A549 treated with dexamethasone at 1 μM for 4 hours (cell line): ENCODE results near the gene MLX. TPM values are rescaled to one million over a fixed set of nuclear protein-coding genes. Genes with fewer than 3 reads are reported as not detected.

Source experiments
- total RNA-seq: library from RNA; stranded (reverse); fragments of 200-300 nt; extraction: Qiagen RNA extraction; gene quantifications from 5 replicates; pipeline ENCODE4 v1.2.3, GENCODE V29; 2022

The MLX gene
- total RNA-seq: 53.8 to 68.7 TPM (median 66.2 TPM) in 5 replicates

GRCh38 chr17:42566883-42567573 lies at the start of gene MLX:
Gene MLX, plus strand, starts transcription at chr17:42567100. Its CDS starts 25 bp downstream, at chr17:42567125.

GRCh38 chr17:42536048-42536371 lies 30.9 kb upstream of the MLX start, which contains the start of gene NAGLU:
Gene NAGLU, plus strand, starts transcription at chr17:42536241. Its CDS starts 32 bp downstream, at chr17:42536273.

GRCh38 chr17:42552736-42553135 lies 14.2 kb upstream of the MLX start, which contains the start of gene HSD17B1:
Gene HSD17B1, plus strand, starts transcription at chr17:42552923. Its CDS starts 11 bp downstream, at chr17:42552934.

GRCh38 chr17:42561897-42562387 lies 5.0 kb upstream of the MLX start, which contains the start of gene COASY:
Gene COASY, plus strand, starts transcription at chr17:42562148. Its CDS starts 475 bp downstream, at chr17:42562623.

GRCh38 chr17:42577532-42578281 lies 10.8 kb downstream of the MLX start, which contains the start of gene PSMC3IP:
Gene PSMC3IP, minus strand, starts transcription at chr17:42577729. Its CDS starts 43 bp downstream, at chr17:42577686.

GRCh38 chr17:42609182-42609813 lies 42.4 kb downstream of the MLX start, which contains the start of the genes RETREG3 and TUBG1:
Gene RETREG3, minus strand, starts transcription at chr17:42609374. Its CDS starts 50 bp downstream, at chr17:42609324.
Gene TUBG1, plus strand, starts transcription at chr17:42609683. Its CDS starts 55 bp downstream, at chr17:42609738.

Other genes with a start within 250 kb of the MLX start
- 59.7 to 88.6 TPM (median 82.5 TPM) in 5 replicates for gene STAT3, start 178.7 kb upstream of the MLX start, total RNA-seq
- gene CAVIN1, start 143.8 kb upstream of the MLX start, total RNA-seq: 352 to 454 TPM (median 429 TPM) in 5 replicates
- gene ATP6V0A1, start 108.2 kb upstream of the MLX start, total RNA-seq: 25.9 to 42.7 TPM (median 40.2 TPM) in 5 replicates
- 28.7 to 43.2 TPM (median 37.9 TPM) in 5 replicates for gene NAGLU, start 30.9 kb upstream of the MLX start, total RNA-seq
- 0.89 to 1.5 TPM (median 1.2 TPM) in 5 replicates for gene HSD17B1, start 14.2 kb upstream of the MLX start, total RNA-seq
- 96.2 to 121 TPM (median 112 TPM) in 5 replicates for gene COASY, start 5.0 kb upstream of the MLX start, total RNA-seq
- 29.1 to 33.7 TPM (median 32.2 TPM) in 5 replicates for gene PSMC3IP, start 10.6 kb downstream of the MLX start, total RNA-seq
- 24.9 to 32.1 TPM (median 30.6 TPM) in 5 replicates for gene RETREG3, start 42.3 kb downstream of the MLX start, total RNA-seq
- gene TUBG1, start 42.6 kb downstream of the MLX start, total RNA-seq: 128 to 160 TPM (median 146 TPM) in 5 replicates
- 14.0 to 23.3 TPM (median 20.5 TPM) in 5 replicates for gene TUBG2, start 92.2 kb downstream of the MLX start, total RNA-seq
- gene PLEKHH3, start 109.9 kb downstream of the MLX start, total RNA-seq: 11.5 to 15.9 TPM (median 14.6 TPM) in 5 replicates
- 0.21 to 0.42 TPM (median 0.34 TPM) in 5 replicates for gene CCR10, start 114.7 kb downstream of the MLX start, total RNA-seq
- 3.8 to 6.0 TPM (median 5.8 TPM) in 5 replicates for gene CNTNAP1, start 115.4 kb downstream of the MLX start, total RNA-seq
- 9.4 to 12.3 TPM (median 10.0 TPM) in 5 replicates for gene EZH1, start 177.9 kb downstream of the MLX start, total RNA-seq
- gene RAMP2, start 194.1 kb downstream of the MLX start, total RNA-seq: 0.67 to 1.5 TPM (median 0.77 TPM) in 5 replicates
- 112 to 135 TPM (median 113 TPM) in 5 replicates for gene VPS25, start 206.3 kb downstream of the MLX start, total RNA-seq
- gene WNK4, start 213.5 kb downstream of the MLX start, total RNA-seq: 0.50 to 1.7 TPM (median 1.1 TPM) in 5 replicates
- gene COA3, start 231.6 kb downstream of the MLX start, total RNA-seq: 120 to 129 TPM (median 122 TPM) in 5 replicates
- gene CNTD1, start 231.8 kb downstream of the MLX start, total RNA-seq: 0.07 TPM in 1 of 5 replicates, not detected in the others